Epidermal melanocyte (primary cell): ENCODE results near the gene DAPP1.
A peak's percentile ranks its signal among the peaks of the same experiment; 100 is the strongest.
"Not testable (repeated sequence)": the region's sequence is repeated elsewhere in the genome, so short reads cannot be mapped to it uniquely, and the experiment has no call there.

Source experiments
- DNase-seq: peaks from one replicate; pipeline ENCODE4 v3.0.0; 2011; ENCODE audit warnings: low spot score; ENCODE audit not compliant: insufficient read length

The DAPP1 gene

GRCh38 chr4:99816545-99817308 is at the start of gene DAPP1:
Gene DAPP1, plus strand, starts transcription at chr4:99816827. Its CDS starts 87 bp downstream, at chr4:99816914.
- no peak for DNase-seq

GRCh38 chr4:99770842-99771241 is 45.8 kb upstream of the DAPP1 start:
- DNase-seq, result not testable (repeated sequence)

- DNase-seq, result no peak
Observed at GRCh38 chr4:99783940-99784339, 32.7 kb upstream of the DAPP1 start.

GRCh38 chr4:99784842-99785241 is 31.8 kb upstream of the DAPP1 start:
- no peak for DNase-seq

- DNase-seq, result no peak
Observed at GRCh38 chr4:99790796-99791617, 25.6 kb upstream of the DAPP1 start.

- DNase-seq, result no peak
Observed at GRCh38 chr4:99800332-99801004, 16.2 kb upstream of the DAPP1 start.

GRCh38 chr4:99801005-99801699 is 15.5 kb upstream of the DAPP1 start:
- no peak for DNase-seq

- no peak for DNase-seq
Observed at GRCh38 chr4:99803566-99804101, 13.0 kb upstream of the DAPP1 start.

GRCh38 chr4:99806545-99806944 is 10.1 kb upstream of the DAPP1 start:
- no peak for DNase-seq

GRCh38 chr4:99807666-99808065 is 9.0 kb upstream of the DAPP1 start:
- DNase-seq, result no peak

GRCh38 chr4:99808260-99808857 is 8.3 kb upstream of the DAPP1 start:
- DNase-seq, result peak; percentile 35

- DNase-seq, result no peak
Observed at GRCh38 chr4:99809326-99809725, 7.3 kb upstream of the DAPP1 start.

GRCh38 chr4:99810536-99810935 is 6.1 kb upstream of the DAPP1 start:
- no peak for DNase-seq

GRCh38 chr4:99811117-99811516 is 5.5 kb upstream of the DAPP1 start:
- no peak for DNase-seq

- no peak for DNase-seq
Observed at GRCh38 chr4:99811850-99812249, 4.8 kb upstream of the DAPP1 start.

- no peak for DNase-seq
Observed at GRCh38 chr4:99815597-99816011, 1.0 kb upstream of the DAPP1 start.

- no peak for DNase-seq
Observed at GRCh38 chr4:99817309-99817890, 773 bp downstream of the DAPP1 start.

GRCh38 chr4:99818661-99819060 is 2.0 kb downstream of the DAPP1 start:
- DNase-seq, result no peak

- no peak for DNase-seq
Observed at GRCh38 chr4:99821918-99822503, 5.4 kb downstream of the DAPP1 start.

GRCh38 chr4:99822734-99823133 is 6.1 kb downstream of the DAPP1 start:
- no peak for DNase-seq
